ENCODE results near the gene ITGB2.

ITGB2 gene

GRCh38 chr21:44947930-44948331 lies 27.2 kb upstream of the ITGB2 start:
- TF ChIP-seq POLR2AphosphoS5 (IDR thresholded peaks at IDR 0.05; ENCODE audit: low read depth, low read length) (no peak), SIN3A (IDR thresholded peaks at IDR 0.05; ENCODE audit: borderline replicate concordance, insufficient read depth, low read length) (no peak), FOXP2 (optimal IDR thresholded peaks at IDR 0.05; ENCODE audit: borderline replicate concordance, extremely low read depth, extremely low read length, insufficient read depth) (no peak), REST (IDR thresholded peaks at IDR 0.05; ENCODE audit: insufficient read depth in 1 of 2, low read depth in 2 of 2, low read length in 2 of 2) (no peak), TAF1 (IDR thresholded peaks at IDR 0.05; ENCODE audit: borderline replicate concordance, insufficient read depth, low read length) (no peak)

- TF ChIP-seq TAF1 (IDR thresholded peaks at IDR 0.05; ENCODE audit: borderline replicate concordance, insufficient read depth, low read length): no peak
- TF ChIP-seq FOXP2 (optimal IDR thresholded peaks at IDR 0.05; ENCODE audit: borderline replicate concordance, extremely low read depth, extremely low read length, insufficient read depth): no peak
- TF ChIP-seq SIN3A (IDR thresholded peaks at IDR 0.05; ENCODE audit: borderline replicate concordance, insufficient read depth, low read length): no peak
- TF ChIP-seq POLR2AphosphoS5 (IDR thresholded peaks at IDR 0.05; ENCODE audit: low read depth, low read length): no peak
- TF ChIP-seq REST (IDR thresholded peaks at IDR 0.05; ENCODE audit: insufficient read depth in 1 of 2, low read depth in 2 of 2, low read length in 2 of 2): no peak
These were observed 26.6 kb upstream of the ITGB2 start for GRCh38 chr21:44947111-44947929.

GRCh38 chr21:44946254-44947041 lies 25.7 kb upstream of the ITGB2 start:
- TF ChIP-seq FOXP2 (optimal IDR thresholded peaks at IDR 0.05; ENCODE audit: borderline replicate concordance, extremely low read depth, extremely low read length, insufficient read depth): no peak
- TF ChIP-seq SIN3A (IDR thresholded peaks at IDR 0.05; ENCODE audit: borderline replicate concordance, insufficient read depth, low read length): no peak
- no peak for TF ChIP-seq POLR2AphosphoS5 (IDR thresholded peaks at IDR 0.05; ENCODE audit: low read depth, low read length)
- no peak for TF ChIP-seq REST (IDR thresholded peaks at IDR 0.05; ENCODE audit: insufficient read depth in 1 of 2, low read depth in 2 of 2, low read length in 2 of 2)
- no peak for TF ChIP-seq TAF1 (IDR thresholded peaks at IDR 0.05; ENCODE audit: borderline replicate concordance, insufficient read depth, low read length)

GRCh38 chr21:44944596-44944995 lies 23.9 kb upstream of the ITGB2 start:
- TF ChIP-seq SIN3A (IDR thresholded peaks at IDR 0.05; ENCODE audit: borderline replicate concordance, insufficient read depth, low read length) (no peak), POLR2AphosphoS5 (IDR thresholded peaks at IDR 0.05; ENCODE audit: low read depth, low read length) (no peak), FOXP2 (optimal IDR thresholded peaks at IDR 0.05; ENCODE audit: borderline replicate concordance, extremely low read depth, extremely low read length, insufficient read depth) (no peak), REST (IDR thresholded peaks at IDR 0.05; ENCODE audit: insufficient read depth in 1 of 2, low read depth in 2 of 2, low read length in 2 of 2) (no peak), TAF1 (IDR thresholded peaks at IDR 0.05; ENCODE audit: borderline replicate concordance, insufficient read depth, low read length) (no peak)

Data from PFSK-1 (cell line).